DMS53 treated with DMSO at 0.1 percent for 48 hours (cell line): ENCODE data around the gene LCLAT1.
A peak's percentile ranks its signal among the peaks of the same experiment; 100 is the strongest.

Experiments
- DNase-seq: peaks from one replicate; lab custom pipeline; 2025; ENCODE audit not compliant: unreplicated experiment; lab: John Stamatoyannopoulos, UW

LCLAT1 gene

GRCh38 chr2:30422444-30423040 lies 24.5 kb upstream of the LCLAT1 start:
- no peak for DNase-seq

GRCh38 chr2:30424231-30424630 lies 22.8 kb upstream of the LCLAT1 start:
- no peak for DNase-seq

GRCh38 chr2:30425326-30425725 lies 21.7 kb upstream of the LCLAT1 start:
- DNase-seq = no peak

- DNase-seq = no peak
Observed at GRCh38 chr2:30427606-30428347, 19.3 kb upstream of the LCLAT1 start.

- no peak for DNase-seq
Observed at GRCh38 chr2:30428348-30428662, 18.7 kb upstream of the LCLAT1 start.

- no peak for DNase-seq
Observed at GRCh38 chr2:30428827-30429461, 18.1 kb upstream of the LCLAT1 start.

GRCh38 chr2:30433541-30434299 lies 13.3 kb upstream of the LCLAT1 start:
- DNase-seq = no peak

GRCh38 chr2:30434708-30435107 lies 12.3 kb upstream of the LCLAT1 start:
- DNase-seq = no peak

GRCh38 chr2:30436859-30437435 lies 10.1 kb upstream of the LCLAT1 start:
- no peak for DNase-seq

- DNase-seq = no peak
Observed at GRCh38 chr2:30437809-30438548, 9.1 kb upstream of the LCLAT1 start.

- no peak for DNase-seq
Observed at GRCh38 chr2:30439296-30439695, 7.8 kb upstream of the LCLAT1 start.

- no peak for DNase-seq
Observed at GRCh38 chr2:30439879-30440278, 7.2 kb upstream of the LCLAT1 start.

- DNase-seq = no peak
Observed at GRCh38 chr2:30441023-30441422, 6.0 kb upstream of the LCLAT1 start.

- DNase-seq = no peak
Observed at GRCh38 chr2:30443081-30443480, 4.0 kb upstream of the LCLAT1 start.

GRCh38 chr2:30444273-30444672 lies 2.8 kb upstream of the LCLAT1 start:
- DNase-seq = no peak

GRCh38 chr2:30445266-30445821 lies 1.7 kb upstream of the LCLAT1 start:
- DNase-seq = no peak

- peak; percentile 45 for DNase-seq
Observed at GRCh38 chr2:30446602-30447148, 371 bp upstream of the LCLAT1 start.

- DNase-seq = no peak
Observed at GRCh38 chr2:30448308-30448707, 1.3 kb downstream of the LCLAT1 start.

- DNase-seq = no peak
Observed at GRCh38 chr2:30448866-30449265, 1.8 kb downstream of the LCLAT1 start.

GRCh38 chr2:30450025-30450424 lies 3.0 kb downstream of the LCLAT1 start:
- DNase-seq = no peak
